ENCODE results near the gene PLXNB1. TPM values are rescaled to one million over a fixed set of nuclear protein-coding genes. Genes with fewer than 3 reads are reported as not detected.

Gene PLXNB1
- 13.7 to 17.6 TPM (median 14.1 TPM) in 5 replicates for total RNA-seq (2022; extraction: Qiagen RNA extraction; ENCODE audit: low read depth)

GRCh38 chr3:48429960-48430707 is at the start of gene PLXNB1:
Gene PLXNB1, minus strand, starts transcription at chr3:48430086. Its CDS starts 5,475 bp downstream, at chr3:48424611.

GRCh38 chr3:48446425-48447193 is 16.7 kb upstream of the PLXNB1 start, which contains the start of gene ATRIP:
Gene ATRIP, plus strand, starts transcription at chr3:48446737. Its CDS starts 109 bp downstream, at chr3:48446846.

GRCh38 chr3:48439820-48440589 is 10.1 kb upstream of the PLXNB1 start, which contains the start of the genes CCDC51 and TMA7:
Gene CCDC51, minus strand, starts transcription at chr3:48440119. Its CDS starts 4,991 bp downstream, at chr3:48435128.
Gene TMA7, plus strand, starts transcription at chr3:48440257. Its CDS starts 40 bp downstream, at chr3:48440297.

GRCh38 chr3:48371651-48372376 is 58.1 kb downstream of the PLXNB1 start, which contains the start of gene FBXW12:
Gene FBXW12, plus strand, starts transcription at chr3:48372219. Its CDS starts 549 bp downstream, at chr3:48372768.

Other genes with a start within 250 kb of the PLXNB1 start
- 9.1 to 11.3 TPM (median 9.8 TPM) in 5 replicates for gene CDC25A, start 241.7 kb downstream of the PLXNB1 start, total RNA-seq (2022; extraction: Qiagen RNA extraction; ENCODE audit: low read depth)
- gene CAMP, start 206.6 kb downstream of the PLXNB1 start, total RNA-seq (2022; extraction: Qiagen RNA extraction; ENCODE audit: low read depth): 0.23 TPM in 1 of 5 replicates, not detected in the others
- 2.2 to 3.0 TPM (median 2.4 TPM) in 5 replicates for gene ZNF589, start 189.0 kb downstream of the PLXNB1 start, total RNA-seq (2022; extraction: Qiagen RNA extraction; ENCODE audit: low read depth)
- gene NME6, start 128.7 kb downstream of the PLXNB1 start, total RNA-seq (2022; extraction: Qiagen RNA extraction; ENCODE audit: low read depth): 22.6 to 26.2 TPM (median 24.6 TPM) in 5 replicates
- not detected in 5 replicates for gene SPINK8, start 96.4 kb downstream of the PLXNB1 start, total RNA-seq (2022; extraction: Qiagen RNA extraction; ENCODE audit: low read depth)
- gene FBXW12, start 57.9 kb downstream of the PLXNB1 start, total RNA-seq (2022; extraction: Qiagen RNA extraction; ENCODE audit: low read depth): not detected in 5 replicates
- gene CCDC51, start 10.0 kb upstream of the PLXNB1 start, total RNA-seq (2022; extraction: Qiagen RNA extraction; ENCODE audit: low read depth): 24.0 to 28.4 TPM (median 26.6 TPM) in 5 replicates
- gene TMA7, start 10.2 kb upstream of the PLXNB1 start, total RNA-seq (2022; extraction: Qiagen RNA extraction; ENCODE audit: low read depth): 260 to 415 TPM (median 305 TPM) in 5 replicates
- 7.8 to 9.4 TPM (median 9.3 TPM) in 5 replicates for gene ATRIP, start 16.7 kb upstream of the PLXNB1 start, total RNA-seq (2022; extraction: Qiagen RNA extraction; ENCODE audit: low read depth)
- 102 to 137 TPM (median 129 TPM) in 5 replicates for gene SHISA5, start 74.1 kb upstream of the PLXNB1 start, total RNA-seq (2022; extraction: Qiagen RNA extraction; ENCODE audit: low read depth)
- gene PFKFB4, start 126.7 kb upstream of the PLXNB1 start, total RNA-seq (2022; extraction: Qiagen RNA extraction; ENCODE audit: low read depth): 14.0 to 25.2 TPM (median 15.7 TPM) in 5 replicates
- 8.5 to 11.8 TPM (median 10.2 TPM) in 5 replicates for gene UCN2, start 133.7 kb upstream of the PLXNB1 start, total RNA-seq (2022; extraction: Qiagen RNA extraction; ENCODE audit: low read depth)
- 152 to 242 TPM (median 215 TPM) in 5 replicates for gene COL7A1, start 165.2 kb upstream of the PLXNB1 start, total RNA-seq (2022; extraction: Qiagen RNA extraction; ENCODE audit: low read depth)
- gene UQCRC1, start 179.6 kb upstream of the PLXNB1 start, total RNA-seq (2022; extraction: Qiagen RNA extraction; ENCODE audit: low read depth): 161 to 184 TPM (median 180 TPM) in 5 replicates
- 0.15 to 0.24 TPM in 2 of 5 replicates, not detected in the others for gene TMEM89, start 191.7 kb upstream of the PLXNB1 start, total RNA-seq (2022; extraction: Qiagen RNA extraction; ENCODE audit: low read depth)
- 15.3 to 21.4 TPM (median 18.9 TPM) in 5 replicates for gene SLC26A6, start 205.4 kb upstream of the PLXNB1 start, total RNA-seq (2022; extraction: Qiagen RNA extraction; ENCODE audit: low read depth)
- 3.0 to 5.4 TPM (median 4.7 TPM) in 5 replicates for gene CELSR3, start 232.8 kb upstream of the PLXNB1 start, total RNA-seq (2022; extraction: Qiagen RNA extraction; ENCODE audit: low read depth)

Measured in A549 treated with CpdA at 1 μM for 4 hours (cell line).